HL-60 (cell line): Measurements from ENCODE around the gene AUP1.

Experiments used
- CTCF ChIP-seq: IDR thresholded peaks from one replicate; pipeline ENCODE4 v1.5.1; 2011; ENCODE audit warnings: low read length, control low read depth, inconsistent platforms; ENCODE audit not compliant: insufficient read depth
- GABPA ChIP-seq: IDR thresholded peaks from 2 replicates; pipeline ENCODE4 v1.6.1; 2012; ENCODE audit warnings: low read depth
- POLR2AphosphoS5 ChIP-seq: IDR thresholded peaks from 2 replicates; pipeline ENCODE4 v1.6.1; 2012; ENCODE audit warnings: low read depth
- REST ChIP-seq: IDR thresholded peaks from 2 replicates; pipeline ENCODE4 v1.6.1; 2012; ENCODE audit warnings: low read depth; ENCODE audit not compliant: insufficient replicate concordance
- SPI1 ChIP-seq: IDR thresholded peaks from 2 replicates; pipeline ENCODE4 v1.6.1; 2012; ENCODE audit warnings: low read depth, mild to moderate bottlenecking, borderline replicate concordance

- TF ChIP-seq CTCF (no peak), POLR2AphosphoS5 (no peak), REST (no peak), GABPA (no peak), SPI1 (no peak)
Measured at GRCh38 chr2:74551530-74551929, 22.0 kb upstream of the AUP1 start.
